HepG2 (cell line): Measurements from ENCODE around the gene TCF20. TPM values are rescaled to one million over a fixed set of nuclear protein-coding genes. Genes with fewer than 3 reads are reported as not detected.

Experiments
- ATAC-seq: fragments of 200-7000 bp; cut with Tn5 transposase; 3 replicates; pipeline ENCODE4 v1.9.1; 2020; ENCODE audit warnings: mild to moderate bottlenecking, moderate library complexity
- BruUV-seq: library from RNA; stranded (reverse); fragments of 400-500 nt; replicated peaks from 2 replicates; lab custom pipeline; 2021; lab: Mats Ljungman, UMichigan
- CTCF ChIA-PET: fragments of 300-600 bp; formaldehyde crosslinking; extraction: SDS; loops from one replicate; lab custom pipeline; 2021; ENCODE audit warnings: low total read pairs, inconsistent platforms, low intra/inter-chr PET ratio; lab: Yijun Ruan, JAX
- POLR2A ChIA-PET: fragments of 350-600 bp; sonication (Branson Sonifier 250); formaldehyde crosslinking; loops from one replicate; lab custom pipeline; 2020; ENCODE audit warnings: antibody characterized with exemption, inconsistent platforms; lab: Yijun Ruan, JAX
- DNase-seq: peaks from one replicate; pipeline ENCODE4 v3.0.0-alpha.2; 2015; ENCODE audit warnings: low spot score
- FAIRE-seq: peaks from 3 replicates; lab custom pipeline; 2011; peaks lifted over from hg19 to GRCh38; lab: Jason Lieb, UNC
- H2AFZ ChIP-seq: one replicate; pipeline ENCODE4 v1.6.1; 2011; ENCODE audit warnings: low read length, inconsistent platforms
- H3K27ac ChIP-seq: fragments of 300-600 bp; 3 replicates; pipeline ENCODE4 v1.8.0; 2011; ENCODE audit warnings: mixed run types, mild to moderate bottlenecking, mixed read lengths, low read length, inconsistent platforms; ENCODE audit not compliant: insufficient read depth; ENCODE audit errors: extremely low read length
- H3K27me3 ChIP-seq, 2 experiments: fragments of 200-600 bp in 1 of 2; 2 replicates in 1 of 2; 3 replicates in 1 of 2; pipeline versions ENCODE4 v1.6.0 to v1.8.0; 2011; ENCODE audit warnings: low read length in 2 of 2, mild to moderate bottlenecking in 2 of 2, moderate library complexity in 2 of 2, inconsistent platforms in 1 of 2; ENCODE audit not compliant: insufficient read depth in 2 of 2, control insufficient read depth in 1 of 2
- H3K36me3 ChIP-seq, 2 experiments: fragments of 200-600 bp in 1 of 2; replicated peaks in 1 of 2; 2 replicates in 1 of 2; 3 replicates in 1 of 2; pipeline versions ENCODE4 v1.5.1 to v1.8.0; 2011; ENCODE audit warnings: low read length in 2 of 2, inconsistent platforms in 1 of 2; ENCODE audit not compliant: insufficient read depth in 2 of 2, control insufficient read depth in 1 of 2
- H3K4me1 ChIP-seq: 2 replicates; pipeline ENCODE4 v1.5.1; 2012; ENCODE audit warnings: low read length, inconsistent platforms; ENCODE audit not compliant: insufficient read depth
- H3K4me2 ChIP-seq: 2 replicates; pipeline ENCODE4 v1.6.0; 2011; ENCODE audit warnings: low read depth, low read length, inconsistent platforms
- H3K4me3 ChIP-seq, 3 experiments: fragments of 200-600 bp in 1 of 3; sonication (generic), shearing (Covaris generic) in 1 of 3; replicated peaks in 1 of 3; 2 replicates each; pipeline ENCODE4 v1.5.1; 2011 to 2016; ENCODE audit warnings: low read length in 3 of 3, inconsistent platforms in 2 of 3, low read depth in 2 of 3, mild to moderate bottlenecking in 2 of 3, control low read depth in 1 of 3, mixed read lengths in 1 of 3; ENCODE audit not compliant: insufficient read depth in 1 of 3
- H3K79me2 ChIP-seq: one replicate; pipeline ENCODE4 v1.6.1; 2011; ENCODE audit warnings: low read length, inconsistent platforms; ENCODE audit not compliant: insufficient read depth
- H3K9ac ChIP-seq: 2 replicates; pipeline ENCODE4 v1.6.0; 2011; ENCODE audit warnings: mild to moderate bottlenecking, low read depth, low read length, inconsistent platforms; ENCODE audit not compliant: insufficient read depth
- H3K9me3 ChIP-seq: 2 replicates; pipeline ENCODE4 v1.5.1; 2012; ENCODE audit warnings: mild to moderate bottlenecking, low read length
- H4K20me1 ChIP-seq: 2 replicates; pipeline ENCODE4 v1.6.0; 2011; ENCODE audit warnings: inconsistent platforms, mild to moderate bottlenecking, low read length, moderate library complexity; ENCODE audit not compliant: insufficient read depth
- GABPA ChIP-seq, 2 experiments: IDR thresholded peaks; 2 replicates each; pipeline ENCODE4 v1.6.1; 2011 to 2016; ENCODE audit warnings: low read depth in 2 of 2, low read length in 1 of 2, missing biosample characterization in 1 of 2, missing genetic modification characterization in 1 of 2
- HIVEP1 ChIP-seq: sonication (generic); formaldehyde crosslinking; IDR thresholded peaks from 2 replicates; pipeline ENCODE4 v1.4.0; 2020; ENCODE audit warnings: mild to moderate bottlenecking, missing genetic modification reagents
- HNRNPK ChIP-seq: fragments of 200-400 bp; formaldehyde crosslinking; IDR thresholded peaks from 2 replicates; pipeline ENCODE4 v1.6.1; 2018; ENCODE audit warnings: low read length, low read depth, moderate library complexity, mild to moderate bottlenecking; ENCODE audit not compliant: poor library complexity, severe bottlenecking
- HNRNPL ChIP-seq: fragments of 200-400 bp; formaldehyde crosslinking; IDR thresholded peaks from 2 replicates; pipeline ENCODE4 v1.6.1; 2017; ENCODE audit warnings: mild to moderate bottlenecking, low read depth, low read length
- NCOA2 ChIP-seq: sonication (generic); formaldehyde crosslinking; IDR thresholded peaks from 2 replicates; pipeline ENCODE4 v1.8.0; 2022; ENCODE audit warnings: inconsistent platforms
- PHF21A ChIP-seq: sonication (generic); formaldehyde crosslinking; IDR thresholded peaks from 2 replicates; pipeline ENCODE4 v1.5.0; 2020; ENCODE audit warnings: mild to moderate bottlenecking, missing genetic modification reagents
- SNRNP70 ChIP-seq: fragments of 200-400 bp; formaldehyde crosslinking; IDR thresholded peaks from 2 replicates; pipeline ENCODE4 v1.6.1; 2017; ENCODE audit warnings: mild to moderate bottlenecking, low read depth, low read length, moderate library complexity
- TCF7 ChIP-seq: sonication (generic); IDR thresholded peaks from 2 replicates; pipeline ENCODE4 v1.6.1; 2016; ENCODE audit warnings: antibody characterized with exemption, low read depth
- WGBS: methylation state at CpG from one replicate; pipeline ENCODE4 v1.1.6; 2017; ENCODE audit warnings: low lambda C conversion rate; 5-methylcytosine and 5-hydroxymethylcytosine counted together
- in situ Hi-C: cut with HindIII; loops from 2 replicates; pipeline ENCODE4 v1.10.0; 2017; ENCODE audit warnings: low pct_unique_long_range_greater_than_20kb; ENCODE audit not compliant: extremely low pct_ligation_motif_present
- intact Hi-C: fragments of 100-400 bp; cut with micrococcal nuclease; formaldehyde crosslinking; loops from one replicate; pipeline ENCODE4 v1.10.0; 2022; ENCODE audit not compliant: unreplicated experiment
- polyA plus RNA-seq, 8 experiments: library from polyadenylated mRNA; depleted of rRNA in 3 of 8; stranded (reverse) in 7 of 8; unstranded in 1 of 8; fragments of >200 nt; fragmentation: Illumina TruSeq in 4 of 8; extraction: Trizol in 4 of 8; gene quantifications; 2 replicates each; pipeline versions ENCODE4 v1.2.1 to v1.2.3, GENCODE V29; 2011 to 2016; ENCODE audit warnings: low read depth in 4 of 8, missing spikeins in 1 of 8, mixed read lengths in 1 of 8; ENCODE audit not compliant: insufficient read depth in 1 of 8
- total RNA-seq, 5 experiments: library from RNA; depleted of rRNA; stranded (reverse); fragments of >200 nt; fragmentation: Illumina TruSeq; extraction: Trizol; gene quantifications; 2 replicates each; pipeline ENCODE4 v1.2.3, GENCODE V29; 2016; ENCODE audit warnings: low read depth in 1 of 5
- TF ChIP-seq, protein P1 (sequence below): sonication (generic); formaldehyde crosslinking; IDR thresholded peaks from 2 replicates; pipeline ENCODE4 v1.5.1; 2020; ENCODE audit warnings: missing genetic modification reagents, mild to moderate bottlenecking, borderline replicate concordance
- TF ChIP-seq, protein P2 (sequence below): sonication (generic); formaldehyde crosslinking; conservative IDR thresholded peaks from 2 replicates; pipeline ENCODE4 v1.8.0; 2022; ENCODE audit warnings: low read depth, missing genetic modification reagents
- TF ChIP-seq, protein P3 (sequence below): sonication (generic); formaldehyde crosslinking; IDR thresholded peaks from 2 replicates; pipeline ENCODE4 v1.5.1; 2020; ENCODE audit warnings: mild to moderate bottlenecking, missing genetic modification reagents
- TF ChIP-seq, protein P4 (sequence below): sonication (generic); formaldehyde crosslinking; IDR thresholded peaks from 2 replicates; pipeline ENCODE4 v1.8.1; 2022; ENCODE audit warnings: low read depth, mild to moderate bottlenecking, missing genetic modification reagents

Gene TCF20
- total and polyA plus RNA-seq, 2 of the 13 experiments (the other 11 are each of a cell fraction or from before 2014, with no cell fraction given) = 12.8 to 23.7 TPM

DNA sequence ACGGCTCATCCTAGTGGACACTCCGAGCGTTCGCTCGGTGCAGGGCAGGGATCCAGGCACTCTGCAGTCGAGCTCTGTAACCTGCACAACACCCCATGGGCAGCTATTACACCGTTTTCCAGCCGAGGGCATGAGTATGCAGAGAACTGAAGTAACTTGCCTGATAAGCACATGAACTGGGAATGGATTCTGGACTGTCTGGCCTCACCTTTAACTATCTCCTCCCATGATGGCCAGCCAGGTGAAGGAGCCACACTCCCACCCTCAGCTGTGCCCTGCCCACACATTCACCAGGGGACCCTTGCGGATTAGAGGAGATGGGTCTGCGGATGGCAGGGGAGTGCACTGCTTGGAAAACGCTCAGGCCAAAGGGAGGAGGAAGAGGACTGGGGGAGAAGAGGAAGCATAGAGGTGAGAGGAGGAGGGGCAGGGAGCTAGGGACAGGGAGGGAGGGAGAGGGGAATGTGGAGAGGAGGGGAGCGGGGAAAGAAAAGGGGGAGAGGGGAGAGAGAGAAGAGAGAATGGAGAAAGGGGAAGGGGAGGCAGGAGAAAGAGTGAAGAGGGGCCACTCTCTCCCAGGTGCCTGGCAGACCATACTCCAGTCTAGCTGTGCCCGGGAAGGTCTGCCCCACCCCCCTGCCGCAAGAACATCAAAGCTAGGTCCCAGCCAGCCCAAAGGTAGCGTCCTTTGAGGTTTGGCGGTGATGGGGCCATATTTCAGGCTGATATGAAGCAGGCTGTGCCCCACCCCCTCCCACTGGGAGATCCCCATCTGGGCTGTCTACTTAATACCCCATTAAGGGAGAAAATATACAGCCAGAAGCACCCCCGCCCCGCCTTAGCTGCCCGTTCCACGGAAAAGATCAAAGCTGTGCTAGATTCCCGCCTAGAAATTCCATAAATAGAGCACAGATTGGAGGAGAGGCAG, 33.2 kb upstream of the TCF20 start:
- Histone ChIP-seq H3K9me3 (no peaks in the 10 kb centered on the region), H3K4me1 (peaks cover 63% of the 10 kb centered on the region), H3K4me2 (peak overlapping the region; percentile 40), H3K27me3 (peaks cover 0 to 24% of the 10 kb centered on the region in 2 experiments; a peak in 2 of 5 replicates), H4K20me1 (peaks cover 6% of the 10 kb centered on the region; the same call in 1 of the 2 replicates), H2AFZ (no peak overlapping the region), H3K4me3 (peak overlapping the region in 1 of 3 experiments; percentile 8; a peak in 1 of 6 replicates), H3K9ac (no peak overlapping the region), H3K36me3 (no peaks in the 10 kb centered on the region), H3K27ac (no peak overlapping the region), H3K79me2 (no peaks in the 10 kb centered on the region)
- DNase-seq (peak; percentile 83), ATAC-seq (peak; percentile 72), FAIRE-seq (no peak)
- WGBS = under 1% methylated on average over 15 of the region's 21 CpGs
- POLR2A ChIA-PET = interaction anchor here (0.6 to 1.3 kb wide), 4 partner anchors 8 to 21 kb away, joined by 3 to 5 read pairs (median 3); no protein-coding TSS in a partner anchor
- intact Hi-C loops (no loop called here), in situ Hi-C loops (no loop called here)
- CTCF ChIA-PET = no interaction called here
- BruUV-seq = no TSS peak
- TF ChIP-seq HNRNPL (0 out of 2 replicates have a peak, but pooled peaks have one; percentile 44), TCF7 (peak; percentile 88), HIVEP1 (CRISPR knock-in tag) (no peak), SNRNP70 (no peak), HNRNPK (peak; percentile 42), PHF21A (peak; percentile 52; the same call in 1 of the 2 replicates), GABPA (IDR thresholded peaks at IDR 0.05; ENCODE audit: low read depth, low read length) (no peak), GABPA (CRISPR knock-in tag; IDR thresholded peaks at IDR 0.05; ENCODE audit: low read depth) (no peak), NCOA2 (CRISPR knock-in tag) (0 out of 2 replicates have a peak, but pooled peaks have one; percentile 17)
- TF ChIP-seq, protein P1, sequence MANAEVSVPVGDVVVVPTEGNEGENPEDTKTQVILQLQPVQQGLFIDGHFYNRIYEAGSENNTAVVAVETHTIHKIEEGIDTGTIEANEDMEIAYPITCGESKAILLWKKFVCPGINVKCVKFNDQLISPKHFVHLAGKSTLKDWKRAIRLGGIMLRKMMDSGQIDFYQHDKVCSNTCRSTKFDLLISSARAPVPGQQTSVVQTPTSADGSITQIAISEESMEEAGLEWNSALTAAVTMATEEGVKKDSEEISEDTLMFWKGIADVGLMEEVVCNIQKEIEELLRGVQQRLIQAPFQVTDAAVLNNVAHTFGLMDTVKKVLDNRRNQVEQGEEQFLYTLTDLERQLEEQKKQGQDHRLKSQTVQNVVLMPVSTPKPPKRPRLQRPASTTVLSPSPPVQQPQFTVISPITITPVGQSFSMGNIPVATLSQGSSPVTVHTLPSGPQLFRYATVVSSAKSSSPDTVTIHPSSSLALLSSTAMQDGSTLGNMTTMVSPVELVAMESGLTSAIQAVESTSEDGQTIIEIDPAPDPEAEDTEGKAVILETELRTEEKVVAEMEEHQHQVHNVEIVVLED (CRISPR knock-in tag) = no peak
- TF ChIP-seq, protein P2, sequence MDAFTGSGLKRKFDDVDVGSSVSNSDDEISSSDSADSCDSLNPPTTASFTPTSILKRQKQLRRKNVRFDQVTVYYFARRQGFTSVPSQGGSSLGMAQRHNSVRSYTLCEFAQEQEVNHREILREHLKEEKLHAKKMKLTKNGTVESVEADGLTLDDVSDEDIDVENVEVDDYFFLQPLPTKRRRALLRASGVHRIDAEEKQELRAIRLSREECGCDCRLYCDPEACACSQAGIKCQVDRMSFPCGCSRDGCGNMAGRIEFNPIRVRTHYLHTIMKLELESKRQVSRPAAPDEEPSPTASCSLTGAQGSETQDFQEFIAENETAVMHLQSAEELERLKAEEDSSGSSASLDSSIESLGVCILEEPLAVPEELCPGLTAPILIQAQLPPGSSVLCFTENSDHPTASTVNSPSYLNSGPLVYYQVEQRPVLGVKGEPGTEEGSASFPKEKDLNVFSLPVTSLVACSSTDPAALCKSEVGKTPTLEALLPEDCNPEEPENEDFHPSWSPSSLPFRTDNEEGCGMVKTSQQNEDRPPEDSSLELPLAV = no peak
- TF ChIP-seq, protein P3, sequence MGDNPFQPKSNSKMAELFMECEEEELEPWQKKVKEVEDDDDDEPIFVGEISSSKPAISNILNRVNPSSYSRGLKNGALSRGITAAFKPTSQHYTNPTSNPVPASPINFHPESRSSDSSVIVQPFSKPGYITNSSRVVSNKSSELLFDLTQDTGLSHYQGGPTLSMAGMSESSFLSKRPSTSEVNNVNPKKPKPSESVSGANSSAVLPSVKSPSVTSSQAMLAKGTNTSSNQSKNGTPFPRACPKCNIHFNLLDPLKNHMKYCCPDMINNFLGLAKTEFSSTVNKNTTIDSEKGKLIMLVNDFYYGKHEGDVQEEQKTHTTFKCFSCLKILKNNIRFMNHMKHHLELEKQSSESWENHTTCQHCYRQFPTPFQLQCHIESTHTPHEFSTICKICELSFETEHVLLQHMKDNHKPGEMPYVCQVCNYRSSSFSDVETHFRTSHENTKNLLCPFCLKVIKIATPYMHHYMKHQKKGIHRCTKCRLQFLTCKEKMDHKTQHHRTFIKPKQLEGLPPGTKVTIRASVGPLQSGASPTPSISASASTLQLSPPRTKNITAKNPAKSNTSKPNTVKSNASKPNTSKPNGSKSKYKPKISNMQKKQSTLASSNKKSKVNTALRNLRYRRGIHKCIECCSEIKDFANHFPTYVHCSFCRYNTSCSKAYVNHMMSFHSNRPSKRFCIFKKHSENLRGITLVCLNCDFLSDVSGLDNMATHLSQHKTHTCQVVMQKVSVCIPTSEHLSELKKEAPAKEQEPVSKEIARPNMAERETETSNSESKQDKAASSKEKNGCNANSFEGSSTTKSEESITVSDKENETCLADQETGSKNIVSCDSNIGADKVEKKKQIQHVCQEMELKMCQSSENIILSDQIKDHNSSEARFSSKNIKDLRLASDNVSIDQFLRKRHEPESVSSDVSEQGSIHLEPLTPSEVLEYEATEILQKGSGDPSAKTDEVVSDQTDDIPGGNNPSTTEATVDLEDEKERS = no peak
- TF ChIP-seq, protein P4, sequence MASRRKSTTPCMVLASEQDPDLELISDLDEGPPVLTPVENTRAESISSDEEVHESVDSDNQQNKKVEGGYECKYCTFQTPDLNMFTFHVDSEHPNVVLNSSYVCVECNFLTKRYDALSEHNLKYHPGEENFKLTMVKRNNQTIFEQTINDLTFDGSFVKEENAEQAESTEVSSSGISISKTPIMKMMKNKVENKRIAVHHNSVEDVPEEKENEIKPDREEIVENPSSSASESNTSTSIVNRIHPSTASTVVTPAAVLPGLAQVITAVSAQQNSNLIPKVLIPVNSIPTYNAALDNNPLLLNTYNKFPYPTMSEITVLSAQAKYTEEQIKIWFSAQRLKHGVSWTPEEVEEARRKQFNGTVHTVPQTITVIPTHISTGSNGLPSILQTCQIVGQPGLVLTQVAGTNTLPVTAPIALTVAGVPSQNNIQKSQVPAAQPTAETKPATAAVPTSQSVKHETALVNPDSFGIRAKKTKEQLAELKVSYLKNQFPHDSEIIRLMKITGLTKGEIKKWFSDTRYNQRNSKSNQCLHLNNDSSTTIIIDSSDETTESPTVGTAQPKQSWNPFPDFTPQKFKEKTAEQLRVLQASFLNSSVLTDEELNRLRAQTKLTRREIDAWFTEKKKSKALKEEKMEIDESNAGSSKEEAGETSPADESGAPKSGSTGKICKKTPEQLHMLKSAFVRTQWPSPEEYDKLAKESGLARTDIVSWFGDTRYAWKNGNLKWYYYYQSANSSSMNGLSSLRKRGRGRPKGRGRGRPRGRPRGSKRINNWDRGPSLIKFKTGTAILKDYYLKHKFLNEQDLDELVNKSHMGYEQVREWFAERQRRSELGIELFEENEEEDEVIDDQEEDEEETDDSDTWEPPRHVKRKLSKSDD (CRISPR knock-in tag) = no peak
